ES-I3 (cell line): ENCODE measurements around the gene YES1.

Source experiments
- H3K36me3 ChIP-seq: 2 replicates; pipeline ENCODE4 v1.6.1; 2013; ENCODE audit warnings: mild to moderate bottlenecking, low read length, control low read depth, moderate library complexity; ENCODE audit not compliant: insufficient read depth
- H3K4me1 ChIP-seq: 2 replicates; pipeline ENCODE4 v1.6.1; 2013; ENCODE audit warnings: mild to moderate bottlenecking, control low read depth, low read length; ENCODE audit not compliant: insufficient read depth
- H3K9ac ChIP-seq: 2 replicates; pipeline ENCODE4 v1.6.1; 2013; ENCODE audit warnings: low read depth, mild to moderate bottlenecking, low read length, moderate library complexity
- H3K9me3 ChIP-seq: 2 replicates; pipeline ENCODE4 v1.6.1; 2013; ENCODE audit warnings: mild to moderate bottlenecking, low read length, moderate library complexity; ENCODE audit not compliant: control insufficient read depth, insufficient read depth

The YES1 gene

DNA sequence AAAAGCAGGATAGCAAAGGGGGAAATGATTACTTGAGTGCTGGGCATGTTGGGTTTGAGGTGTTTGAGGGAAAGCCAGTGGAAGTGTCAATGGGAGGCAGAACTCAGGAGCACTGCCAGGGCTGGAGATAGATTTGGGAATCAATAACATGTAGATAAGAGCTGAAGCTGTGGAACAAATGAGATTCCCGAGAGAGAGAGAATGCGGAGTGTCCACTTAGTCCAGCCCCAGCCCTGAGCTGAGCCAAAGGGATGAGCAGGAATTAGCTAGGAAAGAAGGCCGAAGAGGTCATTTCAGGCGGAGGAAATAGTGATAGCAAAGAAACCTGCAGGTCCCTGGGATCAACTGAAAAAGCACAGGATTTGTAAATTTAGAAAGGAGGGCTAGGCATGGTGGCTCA lies 21.2 kb upstream of the YES1 start:
- H3K9me3 ChIP-seq, result no peaks in the 10 kb centered on the region
- no peak overlapping the region for H3K9ac ChIP-seq
- H3K36me3 ChIP-seq, result no peaks in the 10 kb centered on the region
- H3K4me1 ChIP-seq, result peaks cover 6% of the 10 kb centered on the region; the same call in 1 of the 2 replicates

DNA sequence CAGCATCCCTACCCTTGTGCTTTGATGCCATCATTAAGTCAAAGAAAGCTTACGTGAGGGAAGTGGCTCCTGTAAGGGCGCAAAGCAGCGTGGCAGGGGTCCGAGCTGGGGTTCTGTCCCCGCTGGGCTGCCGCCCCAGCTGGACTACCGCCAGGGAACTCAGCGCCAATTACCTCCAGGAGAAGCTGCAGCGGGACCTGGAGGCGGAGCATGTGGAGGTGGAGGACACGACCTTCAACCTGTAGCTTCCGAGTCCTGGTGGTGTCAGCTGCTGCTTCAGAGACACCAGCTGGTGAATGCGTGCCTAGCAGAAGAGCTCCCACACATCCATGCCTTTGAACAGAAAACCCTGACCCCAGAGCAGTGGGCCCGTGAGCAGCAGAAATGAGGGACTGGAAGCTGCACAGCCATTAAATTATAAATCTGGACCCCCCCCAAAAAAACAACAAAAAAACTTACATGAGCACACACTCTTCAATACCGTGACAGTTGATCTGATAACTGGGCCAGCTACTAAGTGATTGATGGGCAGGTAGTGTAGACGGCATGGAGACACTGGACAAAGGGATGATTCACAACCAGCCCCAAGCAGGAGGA lies 20.1 kb upstream of the YES1 start:
- Histone ChIP-seq H3K4me1 (peaks cover 6% of the 10 kb centered on the region; the same call in 1 of the 2 replicates), H3K9ac (peak overlapping the region; percentile 23), H3K36me3 (no peaks in the 10 kb centered on the region), H3K9me3 (no peaks in the 10 kb centered on the region)

- no peaks in the 10 kb centered on the region for H3K36me3 ChIP-seq
- H3K9me3 ChIP-seq, result no peaks in the 10 kb centered on the region
- H3K4me1 ChIP-seq, result peaks cover 6% of the 10 kb centered on the region; the same call in 1 of the 2 replicates
- H3K9ac ChIP-seq, result no peak overlapping the region; the same call in none of the 2 replicates
These were observed 18.4 kb upstream of the YES1 start for GRCh38 chr18:830315-830901.

DNA sequence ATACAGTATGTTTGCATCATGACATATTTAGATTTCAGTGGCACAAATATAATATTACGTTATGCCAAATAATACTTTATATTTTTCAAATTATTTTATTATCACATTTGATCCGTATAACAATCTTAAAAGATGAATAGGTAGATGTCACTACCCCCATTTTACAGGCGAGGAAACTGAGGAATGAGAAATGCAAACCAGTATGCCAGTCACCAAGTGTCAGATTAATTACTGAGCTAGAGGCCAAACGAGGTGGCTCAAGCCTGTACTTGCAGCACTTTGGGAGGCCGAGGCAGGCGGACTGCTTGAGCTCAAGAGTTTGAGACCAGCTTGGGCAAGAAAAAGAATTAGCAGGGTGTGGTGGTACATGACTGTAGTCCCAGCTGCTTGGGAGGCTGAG lies 17.4 kb upstream of the YES1 start:
- Histone ChIP-seq H3K36me3 (no peaks in the 10 kb centered on the region), H3K9ac (no peak overlapping the region; the same call in 1 of the 2 replicates), H3K9me3 (no peaks in the 10 kb centered on the region), H3K4me1 (peaks cover 6% of the 10 kb centered on the region; the same call in 1 of the 2 replicates)

GRCh38 chr18:827093-827677 lies 15.1 kb upstream of the YES1 start:
- Histone ChIP-seq H3K4me1 (peaks cover 6% of the 10 kb centered on the region; the same call in 1 of the 2 replicates), H3K9me3 (no peaks in the 10 kb centered on the region)

DNA sequence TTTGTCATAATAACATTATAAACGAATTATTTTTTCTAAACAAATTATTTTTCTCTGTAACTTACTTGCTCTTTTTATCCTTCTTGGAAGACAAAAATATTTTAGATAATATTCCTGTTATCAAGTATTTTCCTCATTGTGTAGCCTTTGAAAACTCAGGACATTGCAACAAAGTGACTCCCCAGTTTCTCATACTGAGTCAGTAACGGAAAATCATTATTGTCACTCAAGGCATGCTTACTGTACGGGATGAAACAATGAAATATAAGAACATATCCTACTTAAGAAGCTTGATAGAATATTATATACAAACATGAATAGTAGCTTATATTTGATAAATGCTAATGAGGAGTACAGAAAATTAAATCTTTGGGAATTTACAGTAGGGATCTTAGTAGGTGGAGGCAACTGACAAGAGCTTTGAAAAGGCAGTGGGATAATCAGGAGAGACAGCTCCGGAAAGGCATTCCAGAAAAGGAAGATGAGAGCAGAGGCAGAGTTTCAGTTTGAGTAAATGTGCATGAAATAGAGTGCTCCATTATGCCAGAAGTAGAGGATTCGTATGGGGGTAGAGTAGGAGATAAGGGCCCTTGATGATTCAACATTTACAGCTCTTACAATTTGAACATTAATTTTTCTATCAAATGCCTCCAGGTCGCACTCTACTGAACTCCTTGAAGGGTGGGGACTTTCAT lies 14.0 kb upstream of the YES1 start:
- H3K36me3 ChIP-seq, result no peaks in the 10 kb centered on the region
- H3K4me1 ChIP-seq, result peaks cover 6% of the 10 kb centered on the region; the same call in 1 of the 2 replicates
- H3K9me3 ChIP-seq, result no peaks in the 10 kb centered on the region
- no peak overlapping the region for H3K9ac ChIP-seq

More at GRCh38 chr18:827093-827677, 15.1 kb upstream of the YES1 start:
- H3K9ac ChIP-seq, result no peak overlapping the region
- H3K36me3 ChIP-seq, result no peaks in the 10 kb centered on the region

DNA sequence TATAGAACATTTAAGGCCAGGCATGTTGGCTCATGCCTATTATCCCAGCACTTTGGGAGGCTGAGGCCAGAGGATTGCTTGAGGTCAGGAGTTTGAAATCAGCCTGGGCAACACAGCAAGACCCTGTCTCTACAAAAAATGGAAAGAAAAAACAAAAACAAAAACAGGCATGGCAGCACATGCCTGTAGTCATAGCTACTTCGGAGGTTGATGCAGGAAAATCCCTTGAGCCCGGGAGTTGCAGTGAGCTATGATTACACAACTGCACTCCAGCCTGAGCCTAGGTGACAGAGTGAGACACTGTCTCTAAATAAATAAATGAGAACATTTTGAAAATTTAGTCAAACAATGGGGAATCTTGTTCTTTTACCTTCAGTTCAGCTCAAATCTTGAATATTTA lies 12.1 kb upstream of the YES1 start:
- no peak overlapping the region for H3K9ac ChIP-seq
- no peaks in the 10 kb centered on the region for H3K9me3 ChIP-seq
- H3K4me1 ChIP-seq, result no peaks in the 10 kb centered on the region; the same call in 1 of the 2 replicates
- no peaks in the 10 kb centered on the region for H3K36me3 ChIP-seq

- H3K9me3 ChIP-seq, result no peaks in the 10 kb centered on the region
- no peak overlapping the region for H3K9ac ChIP-seq
- no peaks in the 10 kb centered on the region for H3K4me1 ChIP-seq
- H3K36me3 ChIP-seq, result no peaks in the 10 kb centered on the region
These were observed 8.6 kb upstream of the YES1 start for GRCh38 chr18:820591-821165.

DNA sequence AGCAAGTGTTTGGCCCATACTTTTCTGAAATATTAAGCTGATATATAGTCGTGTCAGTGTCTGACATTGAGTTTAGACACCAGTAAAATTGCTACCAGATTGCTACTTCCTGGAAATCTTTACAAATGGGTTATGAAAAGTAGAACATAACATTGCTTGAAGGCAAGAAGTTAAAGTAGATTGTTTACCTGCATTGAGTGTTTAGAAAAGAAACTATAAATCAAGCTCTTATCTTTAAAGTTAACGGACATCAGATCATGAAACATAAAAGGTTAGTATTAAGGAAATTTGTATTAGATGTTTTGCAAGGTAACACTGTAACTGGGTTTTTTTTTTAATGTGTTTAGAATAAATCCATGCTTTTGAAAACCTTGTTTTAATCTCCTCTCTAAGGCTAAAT lies 4.8 kb upstream of the YES1 start:
- peaks cover 4% of the 10 kb centered on the region; the same call in 1 of the 2 replicates for H3K4me1 ChIP-seq
- H3K9me3 ChIP-seq, result no peaks in the 10 kb centered on the region
- H3K36me3 ChIP-seq, result no peaks in the 10 kb centered on the region
- H3K9ac ChIP-seq, result no peak overlapping the region

GRCh38 chr18:816088-816653 lies 4.1 kb upstream of the YES1 start:
- no peaks in the 10 kb centered on the region for H3K36me3 ChIP-seq
- no peaks in the 10 kb centered on the region for H3K9me3 ChIP-seq
- H3K9ac ChIP-seq, result no peak overlapping the region
- peaks cover 4% of the 10 kb centered on the region; the same call in 1 of the 2 replicates for H3K4me1 ChIP-seq

GRCh38 chr18:815353-815752 lies 3.3 kb upstream of the YES1 start:
- Histone ChIP-seq H3K9ac (no peak overlapping the region), H3K9me3 (no peaks in the 10 kb centered on the region)

GRCh38 chr18:814300-815084 lies 2.5 kb upstream of the YES1 start:
- H3K36me3 ChIP-seq, result no peaks in the 10 kb centered on the region
- no peak overlapping the region for H3K9ac ChIP-seq
- H3K9me3 ChIP-seq, result no peaks in the 10 kb centered on the region
- H3K4me1 ChIP-seq, result peaks cover 4% of the 10 kb centered on the region; the same call in 1 of the 2 replicates

More at GRCh38 chr18:815353-815752, 3.3 kb upstream of the YES1 start:
- H3K4me1 ChIP-seq, result peaks cover 4% of the 10 kb centered on the region; the same call in 1 of the 2 replicates
- H3K36me3 ChIP-seq, result no peaks in the 10 kb centered on the region
